K562 (cell line): ENCODE data around the gene NMB. TPM values are rescaled to one million over a fixed set of nuclear protein-coding genes. Genes with fewer than 3 reads are reported as not detected.

Experiments
- ATAC-seq: fragments of 200-7000 bp; cut with Tn5 transposase; 3 replicates; pipeline ENCODE4 v1.9.1; 2020; ENCODE audit warnings: moderate library complexity
- BruUV-seq: library from RNA; stranded (reverse); fragments of 400-500 nt; replicated peaks from 2 replicates; lab custom pipeline; 2021; lab: Mats Ljungman, UMichigan
- CTCF ChIA-PET: fragments of 300-600 bp; formaldehyde crosslinking; extraction: SDS; loops from one replicate; lab custom pipeline; 2021; ENCODE audit warnings: low intra/inter-chr PET ratio; lab: Yijun Ruan, JAX
- POLR2A ChIA-PET: fragments of 300-600, 350-650 bp; sonication (Branson Sonifier 250); formaldehyde crosslinking; extraction: SDS; loops from one replicate; lab custom pipeline; 2021; ENCODE audit warnings: antibody characterized with exemption, inconsistent platforms; lab: Yijun Ruan, JAX
- DNase-seq, 4 experiments: peaks; one replicate each; pipeline versions ENCODE4 v3.0.0 to v3.0.0-alpha.2; 2011 to 2018; ENCODE audit warnings: low spot score in 3 of 4, mixed read lengths in 3 of 4; ENCODE audit errors: extremely low read depth in 1 of 4
- FAIRE-seq: peaks from 2 replicates; lab custom pipeline; 2011; peaks lifted over from hg19 to GRCh38; lab: Jason Lieb, UNC
- H2AFZ ChIP-seq: 2 replicates; pipeline ENCODE4 v1.6.0; 2011; ENCODE audit warnings: low read depth, low read length, control low read depth, inconsistent platforms
- H3K27ac ChIP-seq: fragments of 200-600 bp; 3 replicates; pipeline ENCODE4 v1.8.0; 2011; ENCODE audit warnings: low read depth, mild to moderate bottlenecking, control low read depth, inconsistent platforms, low read length, moderate library complexity, mixed read lengths; ENCODE audit errors: extremely low read depth
- H3K27me3 ChIP-seq, 2 experiments: fragments of 300-600 bp in 1 of 2; 2 replicates in 1 of 2; 3 replicates in 1 of 2; pipeline versions ENCODE4 v1.6.0 to v1.8.0; 2011; ENCODE audit warnings: inconsistent platforms in 2 of 2, low read length in 2 of 2, mild to moderate bottlenecking in 1 of 2, mixed read lengths in 1 of 2, moderate library complexity in 1 of 2; ENCODE audit not compliant: control insufficient read depth in 2 of 2, insufficient read depth in 2 of 2
- H3K36me3 ChIP-seq: fragments of 300-600 bp; 3 replicates; pipeline ENCODE4 v1.8.0; 2011; ENCODE audit warnings: mild to moderate bottlenecking, low read length, inconsistent platforms; ENCODE audit not compliant: control insufficient read depth, insufficient read depth
- H3K4me1 ChIP-seq, 2 experiments: fragments of 200-600 bp in 1 of 2; replicated peaks in 1 of 2; 2 replicates in 1 of 2; 3 replicates in 1 of 2; pipeline versions ENCODE4 v1.5.1 to v1.8.0; 2011; ENCODE audit warnings: inconsistent platforms in 2 of 2, low read length in 2 of 2, mild to moderate bottlenecking in 1 of 2, mixed read lengths in 1 of 2, moderate library complexity in 1 of 2; ENCODE audit not compliant: control insufficient read depth in 2 of 2, insufficient read depth in 2 of 2
- H3K4me2 ChIP-seq: 2 replicates; pipeline ENCODE4 v1.6.1; 2011; ENCODE audit warnings: low read length, control low read depth, inconsistent platforms, mixed read lengths; ENCODE audit not compliant: insufficient read depth
- H3K4me3 ChIP-seq: fragments of 200-600 bp; sonication (generic), shearing (Covaris generic); 2 replicates; pipeline ENCODE4 v1.5.1; 2016; ENCODE audit warnings: control low read depth, inconsistent platforms
- H3K79me2 ChIP-seq: fragments of 200-600 bp; 3 replicates; pipeline ENCODE4 v1.8.0; 2011; ENCODE audit warnings: low read length, inconsistent platforms; ENCODE audit not compliant: control insufficient read depth, insufficient read depth
- H3K9ac ChIP-seq, 2 experiments: 2 replicates each; pipeline versions ENCODE4 v1.6.0 to v1.6.1; 2011; ENCODE audit warnings: low read depth in 2 of 2, low read length in 2 of 2, control low read depth in 1 of 2, inconsistent platforms in 1 of 2, mild to moderate bottlenecking in 1 of 2, mixed read lengths in 1 of 2; ENCODE audit not compliant: insufficient read depth in 1 of 2
- H3K9me1 ChIP-seq: one replicate; pipeline ENCODE4 v1.6.0; 2011; ENCODE audit warnings: inconsistent platforms, mild to moderate bottlenecking, low read length, moderate library complexity; ENCODE audit not compliant: control insufficient read depth, insufficient read depth
- H3K9me3 ChIP-seq: replicated peaks from 2 replicates; pipeline ENCODE4 v1.5.1; 2011; ENCODE audit warnings: low read depth, low read length, inconsistent platforms; ENCODE audit not compliant: control insufficient read depth, insufficient read depth
- H4K20me1 ChIP-seq: replicated peaks from 2 replicates; pipeline ENCODE4 v1.6.1; 2011; ENCODE audit warnings: low read length, inconsistent platforms, mixed read lengths; ENCODE audit not compliant: control insufficient read depth, insufficient read depth
- ARID1B ChIP-seq: fragments of 450-650 bp; IDR thresholded peaks from 2 replicates; pipeline ENCODE4 v1.6.1; 2016; ENCODE audit warnings: antibody characterized with exemption, mild to moderate bottlenecking, inconsistent platforms
- CCAR2 ChIP-seq: fragments of 200-400 bp; formaldehyde crosslinking; IDR thresholded peaks from 2 replicates; pipeline ENCODE4 v1.6.1; 2017; ENCODE audit warnings: mild to moderate bottlenecking, low read depth, low read length
- FOXA3 ChIP-seq, 2 experiments: fragments of 450-650 bp in 1 of 2; sonication (generic) in 1 of 2; formaldehyde crosslinking; IDR thresholded peaks in 1 of 2; conservative IDR thresholded peaks in 1 of 2; 2 replicates each; pipeline versions ENCODE4 v1.4.0 to v1.8.0; 2020 to 2022; ENCODE audit warnings: mild to moderate bottlenecking in 2 of 2, missing genetic modification reagents in 1 of 2
- GABPB1 ChIP-seq: sonication (generic); formaldehyde crosslinking; IDR thresholded peaks from 2 replicates; pipeline ENCODE4 v1.8.0; 2022; ENCODE audit warnings: mild to moderate bottlenecking, missing genetic modification reagents
- RAD51 ChIP-seq: fragments of 450-650 bp; IDR thresholded peaks from 2 replicates; pipeline ENCODE4 v1.7.1; 2016; ENCODE audit warnings: low read depth, mild to moderate bottlenecking, borderline replicate concordance
- THRAP3 ChIP-seq: fragments of 450-650 bp; IDR thresholded peaks from 2 replicates; pipeline ENCODE4 v1.6.1; 2016; ENCODE audit warnings: mild to moderate bottlenecking, inconsistent platforms, borderline replicate concordance
- U2AF1 ChIP-seq: fragments of 200-400 bp; formaldehyde crosslinking; optimal IDR thresholded peaks from 2 replicates; pipeline ENCODE3; 2017; ENCODE audit warnings: mild to moderate bottlenecking, low read depth, low read length, moderate library complexity
- ZKSCAN3 ChIP-seq: fragments of 250-450 bp; sonication (Bioruptor Pico); IDR thresholded peaks from 2 replicates; pipeline ENCODE4 v1.4.0; 2020
- ZNF431 ChIP-seq: sonication (generic); formaldehyde crosslinking; IDR thresholded peaks from 2 replicates; pipeline ENCODE4 v1.8.0; 2022; ENCODE audit warnings: mild to moderate bottlenecking, missing genetic modification reagents
- WGBS: fragments of 100-300 bp; shearing (Covaris generic); methylation state at CpG from one replicate; pipeline ENCODE4 v1.1.6; 2016; ENCODE audit warnings: low coverage, mixed read lengths; ENCODE audit not compliant: insufficient coverage; ENCODE audit errors: missing lambda C conversion rate; 5-methylcytosine and 5-hydroxymethylcytosine counted together
- in situ Hi-C: fragments of 300-500 bp; cut with MboI; formaldehyde crosslinking; loops from 4 replicates; pipeline ENCODE4 v1.15.0; 2018; ENCODE audit warnings: inconsistent platforms, mixed read lengths
- intact Hi-C: fragments of 100-400 bp; cut with micrococcal nuclease; formaldehyde crosslinking; loops from 2 replicates; pipeline ENCODE4 v1.14.2; 2022
- polyA plus RNA-seq, 8 experiments: library from polyadenylated mRNA; depleted of rRNA in 4 of 8; stranded (reverse) in 5 of 8; unstranded in 3 of 8; fragments of >200 nt; fragmentation: Nextera tagmentation in 2 of 8; fragmentation: Illumina TruSeq in 1 of 8; extraction: Ambion mirVana in 2 of 8; extraction: Trizol in 1 of 8; gene quantifications; 2 replicates each; pipeline versions ENCODE4 v1.2.1 to v1.2.3, GENCODE V29; 2011 to 2014; ENCODE audit warnings: inconsistent platforms in 1 of 8, missing spikeins in 1 of 8
- total RNA-seq, 7 experiments: library from RNA; depleted of rRNA in 6 of 7; stranded (reverse); fragments of >200 nt in 6 of 7; fragmentation: Illumina TruSeq in 2 of 7; extraction: Trizol in 2 of 7; gene quantifications; 2 replicates each; pipeline versions ENCODE4 v1.2.1 to v1.2.3, GENCODE V29; 2011 to 2021; ENCODE audit warnings: low replicate concordance in 1 of 7
- TF ChIP-seq, protein P1 (sequence below): IDR thresholded peaks from 2 replicates; pipeline ENCODE4 v1.6.1; 2011; ENCODE audit not compliant: insufficient read length; ENCODE audit errors: extremely low read depth
- TF ChIP-seq, protein P2 (sequence below): sonication (generic); IDR thresholded peaks from 2 replicates; pipeline ENCODE4 v1.6.1; 2016
- TF ChIP-seq, protein P3 (sequence below): sonication (generic); formaldehyde crosslinking; IDR thresholded peaks from 2 replicates; pipeline ENCODE4 v1.8.1; 2023; ENCODE audit warnings: mild to moderate bottlenecking, missing genetic modification reagents, moderate library complexity
- TF ChIP-seq, protein P4 (sequence below): fragments of 450-650 bp; IDR thresholded peaks from 2 replicates; pipeline ENCODE4 v1.6.1; 2016; ENCODE audit warnings: mild to moderate bottlenecking

NMB gene
- total and polyA plus RNA-seq, 9 of the 15 experiments (the other 6 are each of a cell fraction or from before 2014, with no cell fraction given): 0.06 to 0.16 (median 0.09) TPM; not detected in 5

DNA sequence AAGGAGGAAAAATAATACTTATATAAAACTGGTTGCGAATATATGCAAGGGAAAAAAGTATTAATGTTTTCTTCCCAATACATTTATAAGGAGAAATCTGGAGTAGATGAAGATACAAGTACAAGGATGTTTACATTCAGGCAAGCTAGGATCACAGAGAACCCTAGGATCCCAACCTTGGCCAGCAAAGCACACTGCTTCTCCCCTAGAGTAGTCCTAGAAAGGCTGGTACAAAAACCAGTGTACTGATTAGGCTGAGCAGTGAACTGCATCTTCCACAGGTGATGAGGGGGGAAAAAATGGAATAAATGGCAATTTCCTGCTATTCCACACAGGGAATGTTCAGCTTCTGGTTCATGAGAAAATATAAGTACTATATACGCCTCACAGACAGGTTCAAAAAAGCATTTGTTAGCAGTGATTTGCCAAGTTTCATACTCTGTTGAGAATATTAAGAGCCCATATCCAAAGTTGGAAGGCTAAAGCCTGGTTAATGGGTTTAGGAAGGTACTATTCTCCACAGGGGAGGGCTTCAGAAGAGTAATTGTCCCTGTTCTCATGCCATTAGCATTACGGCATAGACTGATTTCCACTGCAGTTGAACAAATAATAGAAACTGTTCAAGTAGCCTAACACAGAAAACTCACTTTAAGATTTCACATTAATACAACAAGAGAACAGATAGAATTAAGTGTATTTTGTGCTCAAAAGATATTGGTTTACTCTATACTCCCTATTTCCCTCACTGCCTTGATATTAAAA lies 10.4 kb upstream of the NMB start (continued):
- TF ChIP-seq, protein P1, sequence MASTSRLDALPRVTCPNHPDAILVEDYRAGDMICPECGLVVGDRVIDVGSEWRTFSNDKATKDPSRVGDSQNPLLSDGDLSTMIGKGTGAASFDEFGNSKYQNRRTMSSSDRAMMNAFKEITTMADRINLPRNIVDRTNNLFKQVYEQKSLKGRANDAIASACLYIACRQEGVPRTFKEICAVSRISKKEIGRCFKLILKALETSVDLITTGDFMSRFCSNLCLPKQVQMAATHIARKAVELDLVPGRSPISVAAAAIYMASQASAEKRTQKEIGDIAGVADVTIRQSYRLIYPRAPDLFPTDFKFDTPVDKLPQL: no peak
- TF ChIP-seq, protein P2, sequence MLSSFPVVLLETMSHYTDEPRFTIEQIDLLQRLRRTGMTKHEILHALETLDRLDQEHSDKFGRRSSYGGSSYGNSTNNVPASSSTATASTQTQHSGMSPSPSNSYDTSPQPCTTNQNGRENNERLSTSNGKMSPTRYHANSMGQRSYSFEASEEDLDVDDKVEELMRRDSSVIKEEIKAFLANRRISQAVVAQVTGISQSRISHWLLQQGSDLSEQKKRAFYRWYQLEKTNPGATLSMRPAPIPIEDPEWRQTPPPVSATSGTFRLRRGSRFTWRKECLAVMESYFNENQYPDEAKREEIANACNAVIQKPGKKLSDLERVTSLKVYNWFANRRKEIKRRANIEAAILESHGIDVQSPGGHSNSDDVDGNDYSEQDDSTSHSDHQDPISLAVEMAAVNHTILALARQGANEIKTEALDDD: no peak

DNA sequence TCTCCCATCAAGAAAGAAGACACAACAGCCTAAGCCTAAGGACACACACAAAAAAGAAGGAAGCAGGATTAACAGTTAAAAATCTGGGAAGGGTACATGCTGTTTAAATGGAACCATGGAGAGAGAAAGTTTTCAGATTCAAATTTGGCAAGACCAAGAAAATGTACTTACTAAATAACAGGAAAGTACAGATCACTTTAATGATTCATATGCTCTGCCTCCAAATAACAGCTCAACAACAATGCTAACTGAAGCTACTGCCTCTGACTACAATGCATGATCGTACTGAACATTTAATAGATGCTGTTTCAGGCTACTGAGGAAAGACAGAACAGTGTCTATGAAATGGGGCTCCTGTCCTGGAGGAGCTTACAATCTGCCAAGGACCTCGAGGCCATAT lies 8.4 kb upstream of the NMB start:
- TF ChIP-seq, protein P3, sequence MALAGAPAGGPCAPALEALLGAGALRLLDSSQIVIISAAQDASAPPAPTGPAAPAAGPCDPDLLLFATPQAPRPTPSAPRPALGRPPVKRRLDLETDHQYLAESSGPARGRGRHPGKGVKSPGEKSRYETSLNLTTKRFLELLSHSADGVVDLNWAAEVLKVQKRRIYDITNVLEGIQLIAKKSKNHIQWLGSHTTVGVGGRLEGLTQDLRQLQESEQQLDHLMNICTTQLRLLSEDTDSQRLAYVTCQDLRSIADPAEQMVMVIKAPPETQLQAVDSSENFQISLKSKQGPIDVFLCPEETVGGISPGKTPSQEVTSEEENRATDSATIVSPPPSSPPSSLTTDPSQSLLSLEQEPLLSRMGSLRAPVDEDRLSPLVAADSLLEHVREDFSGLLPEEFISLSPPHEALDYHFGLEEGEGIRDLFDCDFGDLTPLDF (CRISPR knock-in tag): no peak
- TF ChIP-seq THRAP3 (no peak), U2AF1 (no peak), FOXA3 (CRISPR knock-in tag; conservative IDR thresholded peaks at IDR 0.05 in 1 of 2, IDR thresholded peaks at IDR 0.05 in 1 of 2) (no peak), ZKSCAN3 (CRISPR knock-in tag) (no peak), RAD51 (no peak), CCAR2 (no peak), ARID1B (no peak), ZNF431 (CRISPR knock-in tag) (no peak), GABPB1 (CRISPR knock-in tag) (no peak)
- TF ChIP-seq, protein P4, sequence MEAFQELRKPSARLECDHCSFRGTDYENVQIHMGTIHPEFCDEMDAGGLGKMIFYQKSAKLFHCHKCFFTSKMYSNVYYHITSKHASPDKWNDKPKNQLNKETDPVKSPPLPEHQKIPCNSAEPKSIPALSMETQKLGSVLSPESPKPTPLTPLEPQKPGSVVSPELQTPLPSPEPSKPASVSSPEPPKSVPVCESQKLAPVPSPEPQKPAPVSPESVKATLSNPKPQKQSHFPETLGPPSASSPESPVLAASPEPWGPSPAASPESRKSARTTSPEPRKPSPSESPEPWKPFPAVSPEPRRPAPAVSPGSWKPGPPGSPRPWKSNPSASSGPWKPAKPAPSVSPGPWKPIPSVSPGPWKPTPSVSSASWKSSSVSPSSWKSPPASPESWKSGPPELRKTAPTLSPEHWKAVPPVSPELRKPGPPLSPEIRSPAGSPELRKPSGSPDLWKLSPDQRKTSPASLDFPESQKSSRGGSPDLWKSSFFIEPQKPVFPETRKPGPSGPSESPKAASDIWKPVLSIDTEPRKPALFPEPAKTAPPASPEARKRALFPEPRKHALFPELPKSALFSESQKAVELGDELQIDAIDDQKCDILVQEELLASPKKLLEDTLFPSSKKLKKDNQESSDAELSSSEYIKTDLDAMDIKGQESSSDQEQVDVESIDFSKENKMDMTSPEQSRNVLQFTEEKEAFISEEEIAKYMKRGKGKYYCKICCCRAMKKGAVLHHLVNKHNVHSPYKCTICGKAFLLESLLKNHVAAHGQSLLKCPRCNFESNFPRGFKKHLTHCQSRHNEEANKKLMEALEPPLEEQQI: no peak
- POLR2A ChIA-PET: interaction anchor here (1.1 kb wide), 1 partner anchor 13 kb away, joined by 3 read pairs; no protein-coding TSS in a partner anchor
- Histone ChIP-seq H3K9me3 (no peaks in the 10 kb centered on the region), H3K4me1 (no peaks in the 10 kb centered on the region), H3K4me2 (no peak overlapping the region), H3K36me3 (peaks cover 67% of the 10 kb centered on the region), H3K27me3 (no peaks in the 10 kb centered on the region), H3K4me3 (no peak overlapping the region), H3K79me2 (no peaks in the 10 kb centered on the region), H3K27ac (no peak overlapping the region), H4K20me1 (no peaks in the 10 kb centered on the region), H3K9ac (no peak overlapping the region), H2AFZ (no peak overlapping the region), H3K9me1 (no peaks in the 10 kb centered on the region)
- WGBS: 82% methylated on average over 2 of the region's 2 CpGs
- in situ Hi-C loops: no loop called here
- ATAC-seq (no peak), FAIRE-seq (no peak), DNase-seq (no peak)
- intact Hi-C loops: no loop called here
- BruUV-seq: no TSS peak
- CTCF ChIA-PET: no interaction called here
